Nucleus accumbens (tissue), 56 donors: ENCODE measurements around the gene CRK.
"Not testable (repeated sequence)": the region's sequence is repeated elsewhere in the genome, so short reads cannot be mapped to it uniquely, and the experiment has no call there.

Experiments
- DNase-seq, 56 donors: peaks; one replicate each; lab custom pipeline; 2025; lab: John Stamatoyannopoulos, UW

CRK gene

GRCh38 chr17:1435326-1435725 is 20.7 kb downstream of the CRK start:
- no peak for DNase-seq

DNA sequence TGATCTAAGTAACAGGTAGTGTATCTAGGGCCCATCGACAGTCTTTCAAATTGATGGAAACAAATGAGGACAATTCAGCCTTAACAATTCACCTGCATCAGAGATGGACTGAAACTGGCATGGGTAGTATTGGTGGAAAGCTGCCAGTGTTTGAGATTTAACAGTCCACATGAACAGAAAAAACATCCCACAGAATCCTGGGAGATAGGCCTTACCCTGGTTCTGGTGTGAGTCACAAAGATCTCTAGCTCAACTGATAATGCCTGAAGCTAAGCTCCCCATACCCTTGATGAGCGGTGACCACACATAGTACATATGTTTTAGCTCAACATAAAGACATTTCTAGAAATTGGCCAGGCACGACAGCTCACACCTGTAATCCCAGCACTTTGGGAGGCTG is 21.9 kb downstream of the CRK start:
- DNase-seq: no peak

GRCh38 chr17:1431631-1432104 is 24.4 kb downstream of the CRK start:
- DNase-seq: no peak

GRCh38 chr17:1423456-1424135 is 32.4 kb downstream of the CRK start:
- DNase-seq: no peak

- peak in 8 of 56 donors; percentile 4 to 24 (median 13) for DNase-seq
These were observed 33.1 kb downstream of the CRK start for GRCh38 chr17:1422885-1423284.

- DNase-seq: no peak
These were observed 34.6 kb downstream of the CRK start for GRCh38 chr17:1421470-1421869.

GRCh38 chr17:1420981-1421380 is 35.1 kb downstream of the CRK start:
- DNase-seq: no peak

GRCh38 chr17:1420163-1420562 is 35.9 kb downstream of the CRK start:
- no peak for DNase-seq

DNA sequence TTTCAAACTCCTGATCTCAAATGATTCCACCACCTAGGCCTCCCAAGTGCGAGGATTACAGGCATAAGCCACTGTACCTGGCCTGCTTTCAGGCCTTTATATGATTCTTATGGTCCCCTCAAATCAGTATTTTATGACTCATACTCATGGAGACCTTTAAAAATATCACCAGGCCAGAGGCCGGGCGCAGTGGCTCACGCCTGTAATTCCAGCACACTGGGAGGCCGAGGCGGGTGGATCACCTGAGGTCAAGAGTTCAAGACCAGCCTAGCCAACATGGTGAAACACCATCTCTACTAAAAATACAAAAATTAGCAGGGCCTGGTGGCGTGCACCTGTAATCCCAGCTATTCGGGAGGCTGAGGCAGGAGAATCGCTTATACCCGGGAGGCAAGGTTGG is 37.6 kb downstream of the CRK start:
- DNase-seq: not testable (repeated sequence)

DNA sequence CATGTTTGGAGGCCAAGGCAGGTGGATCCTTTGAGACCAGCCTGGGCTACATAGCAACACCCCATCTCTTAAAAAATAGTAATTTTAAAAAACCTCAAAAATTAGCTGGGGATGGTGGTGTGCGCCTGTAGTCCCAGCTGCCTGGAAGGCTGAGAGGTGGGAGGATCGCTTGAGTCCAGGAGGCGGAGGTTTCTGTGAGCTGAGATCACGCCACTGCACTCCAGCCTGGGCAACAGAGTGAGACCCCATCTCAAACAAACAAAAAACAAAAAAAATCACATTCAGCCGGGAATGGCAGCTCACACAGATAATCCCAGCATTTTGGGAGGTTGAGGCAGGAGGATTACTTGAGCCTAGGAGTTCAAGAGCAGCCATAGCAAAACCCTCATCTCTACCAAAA is 39.6 kb downstream of the CRK start:
- DNase-seq: no peak

DNA sequence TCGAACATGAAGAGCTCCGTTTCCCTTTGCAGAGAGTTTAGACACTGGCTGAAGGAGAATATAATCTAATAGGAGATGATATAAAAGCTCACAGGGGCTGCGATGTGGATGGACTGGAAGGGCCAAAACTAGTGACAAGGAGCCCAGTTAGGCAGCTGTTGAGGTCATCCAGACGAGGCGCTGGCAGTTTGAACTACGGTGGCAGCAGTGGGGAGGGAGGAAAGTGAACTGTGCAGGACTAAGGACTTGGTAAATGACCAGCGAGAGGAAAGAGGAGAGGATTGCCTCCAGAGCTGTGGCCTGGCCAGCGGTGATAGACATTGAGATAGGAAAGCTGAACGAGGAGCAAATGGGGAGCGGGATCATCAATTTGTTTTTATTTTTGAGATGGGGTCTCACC is 41.4 kb downstream of the CRK start:
- no peak for DNase-seq

GRCh38 chr17:1414001-1414574 is 41.9 kb downstream of the CRK start:
- DNase-seq: no peak

- peak in 3 of 56 donors; percentile 1 to 54 (median 23) for DNase-seq
These were observed 42.7 kb downstream of the CRK start for GRCh38 chr17:1413281-1413791.

- no peak for DNase-seq
These were observed 43.6 kb downstream of the CRK start for GRCh38 chr17:1412185-1413110.

DNA sequence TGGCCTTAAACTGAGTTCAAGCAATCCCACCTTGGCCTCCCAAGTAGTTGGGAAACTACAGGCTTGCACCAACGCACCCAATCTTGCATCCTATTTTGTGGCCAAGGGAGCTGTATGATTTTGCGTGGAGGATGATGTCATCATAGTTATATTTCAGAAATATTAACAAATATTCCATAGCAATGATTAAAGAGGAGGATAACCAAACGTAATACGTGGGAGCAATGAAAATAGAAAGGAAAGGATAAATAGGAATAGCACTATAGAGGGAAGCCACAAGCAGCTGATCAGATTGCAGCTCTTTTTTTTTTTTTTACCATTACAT is 53.8 kb downstream of the CRK start:
- DNase-seq: no peak

DNA sequence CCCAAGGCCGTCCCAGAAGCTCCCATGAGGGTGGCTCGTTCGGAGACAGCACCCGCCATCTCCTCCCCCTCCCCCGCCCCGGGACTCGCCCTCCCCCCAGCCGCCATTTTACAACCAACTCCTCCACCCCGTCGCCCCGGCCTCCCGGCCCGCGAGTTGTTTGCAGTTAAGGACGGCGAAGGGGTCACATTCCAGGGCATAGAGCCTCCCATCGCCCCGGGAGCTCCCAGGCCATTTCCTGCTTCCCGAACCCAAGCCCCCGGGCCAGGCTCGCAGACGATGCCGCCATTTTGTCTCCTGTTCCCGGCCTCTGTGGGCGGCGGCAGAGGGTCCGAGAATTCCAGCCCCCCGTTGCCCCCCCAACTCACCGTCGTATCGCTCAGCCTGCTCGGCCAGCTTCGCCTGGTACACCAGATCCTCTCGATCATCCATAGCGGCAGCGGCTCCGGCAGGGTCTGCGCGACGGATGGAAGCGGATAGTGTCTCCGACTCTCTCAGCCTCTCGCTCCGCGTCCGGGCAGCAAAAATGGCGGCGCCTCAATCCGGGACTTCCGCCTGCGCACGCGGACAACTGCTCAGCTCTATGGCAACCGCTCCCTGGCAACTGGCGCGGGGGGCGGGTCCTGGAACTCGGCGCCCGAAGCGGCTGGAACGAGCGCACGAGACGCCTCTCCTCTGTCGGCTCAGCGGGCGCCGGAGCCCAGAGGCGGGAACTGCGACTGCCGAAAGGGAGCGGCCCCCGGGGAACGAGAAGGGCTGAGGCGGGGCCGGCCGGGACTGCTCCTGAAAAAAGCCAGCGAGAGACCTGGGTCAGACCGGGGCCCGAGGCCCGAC is 56.1 kb downstream of the CRK start, which contains the start of gene YWHAE:
Gene YWHAE (minus strand): TSS at position 544 of the 834 bp plus-strand sequence. CDS start 112 bp downstream, at position 432.
- peak; percentile 41 to 99 (median 93) for DNase-seq

DNA sequence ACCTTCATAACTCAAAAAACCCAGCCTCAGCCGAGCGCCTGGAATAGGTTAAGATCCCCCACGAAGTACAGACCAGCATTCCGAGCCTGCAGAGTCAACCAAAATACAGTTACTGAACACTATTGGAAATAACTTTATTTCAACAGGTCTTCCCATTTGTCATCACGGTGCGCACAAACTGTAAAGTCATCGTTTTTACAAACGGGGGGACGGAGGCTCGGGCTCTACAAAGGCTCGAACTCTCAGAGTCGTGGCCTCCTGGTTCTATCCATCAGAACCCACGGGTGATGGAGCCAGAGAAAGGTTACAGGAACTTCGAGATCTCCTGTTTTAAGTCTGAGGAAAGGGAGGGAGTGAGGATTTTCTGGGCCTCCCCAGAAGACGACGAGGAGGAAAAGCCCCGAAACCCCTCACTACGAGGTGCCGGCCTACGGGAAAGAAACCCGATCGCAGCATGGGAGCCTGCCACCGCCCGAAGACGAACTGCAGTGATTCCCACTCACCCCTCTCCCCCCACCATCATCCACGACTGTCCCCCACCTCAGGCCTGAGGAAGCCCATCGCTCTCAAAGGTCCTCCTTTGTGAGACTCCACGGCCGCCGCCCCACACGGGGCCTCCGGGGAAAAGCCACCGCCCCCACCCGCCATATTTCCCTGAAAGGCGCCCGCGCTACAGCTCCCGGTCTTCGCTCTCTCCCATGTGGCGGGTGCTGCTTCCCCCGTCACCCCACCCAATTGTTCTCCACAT is 56.9 kb downstream of the CRK start:
- peak in 18 of 56 donors; percentile 5 to 91 (median 56) for DNase-seq

GRCh38 chr17:1398028-1398427 is 58.0 kb downstream of the CRK start:
- no peak for DNase-seq
